HCEC 1CT (cell line): Measurements from ENCODE around the gene DIS3L.
"Not testable (repeated sequence)": the region's sequence is repeated elsewhere in the genome, so short reads cannot be mapped to it uniquely, and the experiment has no call there.

Experiments used
- DNase-seq: peaks from one replicate; pipeline ENCODE4 v3.0.0-alpha.2; 2017

DIS3L gene

DNA sequence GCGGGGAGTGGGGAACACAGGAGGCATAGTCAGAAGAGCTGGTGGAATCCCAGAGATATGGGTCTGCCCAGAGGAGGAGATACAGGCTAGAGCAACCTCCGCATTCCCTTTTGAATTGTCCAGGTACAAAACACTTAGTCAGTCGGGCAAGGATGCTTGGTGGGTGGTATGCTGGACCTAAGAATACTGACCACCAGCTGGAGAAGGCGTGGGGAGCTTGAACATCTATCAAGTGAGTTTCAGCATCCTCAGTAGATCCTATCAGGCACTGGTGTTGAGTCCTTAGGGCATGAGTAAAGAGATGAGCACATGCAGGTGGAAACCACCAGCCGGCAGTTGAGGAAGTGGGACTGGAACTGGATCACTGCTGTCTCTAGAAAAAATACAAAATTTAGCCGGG is 14.7 kb upstream of the DIS3L start:
- no peak for DNase-seq

DNA sequence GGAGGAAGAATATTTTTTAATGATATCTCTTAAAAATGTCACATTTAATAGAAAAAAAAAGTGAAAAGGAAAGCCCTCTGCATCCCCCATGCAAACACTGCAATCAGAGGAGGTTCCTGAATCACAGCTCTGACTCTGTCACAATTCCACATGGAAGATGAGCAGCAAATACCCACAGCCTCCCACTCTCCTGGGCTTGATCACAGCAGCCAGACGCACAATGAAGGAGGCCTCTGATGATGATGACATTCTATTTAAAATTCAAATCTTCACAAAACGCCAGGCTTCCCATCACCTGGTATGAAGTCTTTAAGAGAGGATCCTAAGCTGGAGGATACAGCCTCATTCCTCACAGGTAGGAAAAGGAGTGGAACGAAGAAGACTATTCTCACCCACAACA is 9.1 kb upstream of the DIS3L start:
- DNase-seq: no peak

DNA sequence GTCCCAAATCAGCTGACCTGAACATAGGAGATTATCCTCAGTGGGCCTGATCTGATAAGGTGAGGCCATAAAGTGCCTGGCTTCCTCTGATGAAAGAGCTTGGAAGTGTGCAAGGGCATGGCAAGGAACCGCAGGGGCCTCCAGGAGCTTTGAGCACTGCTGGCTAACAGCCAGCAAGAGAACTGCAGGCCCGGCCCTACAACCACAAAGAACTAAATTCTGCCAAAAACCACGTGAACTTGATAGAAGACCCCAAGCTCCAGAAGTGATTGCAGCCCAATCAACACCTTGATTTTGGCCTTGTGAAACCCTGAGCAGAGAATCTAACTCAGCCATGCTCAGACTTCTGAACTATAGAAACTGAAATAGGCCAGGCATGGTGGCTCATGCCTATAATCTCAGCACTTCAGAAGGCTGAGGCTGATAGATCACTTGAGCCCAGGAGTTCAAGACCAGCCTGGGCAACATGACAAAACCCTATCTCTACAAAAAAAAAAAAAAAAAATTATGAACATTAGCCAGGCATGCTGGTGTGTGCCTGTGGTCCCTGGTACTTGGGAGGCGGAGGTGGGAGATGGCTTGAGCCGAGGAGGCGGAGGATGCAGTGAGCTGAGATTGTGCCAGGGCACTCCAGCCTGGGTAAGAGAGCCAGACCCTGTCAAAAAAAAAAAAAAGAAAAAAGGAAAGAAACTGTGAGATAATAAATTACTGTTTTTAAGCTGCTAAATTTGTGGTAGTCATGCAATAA is 7.7 kb upstream of the DIS3L start:
- no peak for DNase-seq

DNA sequence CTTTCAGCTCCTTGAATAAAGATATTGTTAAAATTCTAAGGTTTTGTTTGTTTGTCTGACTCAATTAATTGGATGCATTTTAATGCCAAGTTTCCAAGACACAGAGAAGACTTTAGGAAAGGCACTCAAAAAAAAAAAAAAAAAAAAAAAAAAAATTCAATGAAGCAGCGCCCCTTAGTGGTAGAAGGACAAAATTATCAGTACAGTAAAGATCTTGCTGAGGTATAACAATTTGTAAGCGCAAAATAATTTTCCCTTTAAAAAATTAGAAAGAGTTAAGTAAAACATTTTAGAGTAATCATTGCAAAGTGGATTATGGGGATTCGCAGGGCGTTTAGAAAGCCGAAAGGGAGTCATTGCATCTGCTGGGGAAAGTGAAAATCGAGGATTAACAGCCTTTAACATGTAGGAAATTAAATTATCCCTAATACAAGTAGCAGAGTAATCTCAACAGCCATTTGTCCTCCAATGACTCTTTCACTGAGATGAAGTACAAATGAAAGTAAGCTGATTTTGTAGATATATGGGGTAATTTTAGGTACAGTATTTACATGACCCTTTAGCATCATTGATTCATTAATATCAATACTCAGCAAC is 5.8 kb upstream of the DIS3L start:
- peak; percentile 11 for DNase-seq

DNA sequence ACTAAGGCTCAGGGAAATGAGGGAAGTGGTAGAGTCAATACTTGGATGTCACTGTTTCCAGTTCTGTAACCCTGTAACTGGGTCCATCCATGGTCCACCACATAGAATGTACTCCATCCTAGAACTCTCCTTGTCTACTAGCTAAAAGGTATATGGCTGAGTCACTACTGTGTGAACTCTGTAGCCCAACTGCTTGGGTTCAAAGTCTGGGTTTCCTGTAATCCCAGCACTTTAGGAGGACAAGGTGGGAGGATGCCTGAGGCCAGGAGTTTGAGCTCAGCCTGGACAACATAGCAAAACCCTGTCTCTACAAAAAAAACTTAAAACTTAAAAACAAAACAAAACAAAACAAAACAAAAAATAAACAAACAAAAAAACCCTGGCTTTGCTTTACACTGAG is 5.3 kb upstream of the DIS3L start:
- no peak for DNase-seq

DNA sequence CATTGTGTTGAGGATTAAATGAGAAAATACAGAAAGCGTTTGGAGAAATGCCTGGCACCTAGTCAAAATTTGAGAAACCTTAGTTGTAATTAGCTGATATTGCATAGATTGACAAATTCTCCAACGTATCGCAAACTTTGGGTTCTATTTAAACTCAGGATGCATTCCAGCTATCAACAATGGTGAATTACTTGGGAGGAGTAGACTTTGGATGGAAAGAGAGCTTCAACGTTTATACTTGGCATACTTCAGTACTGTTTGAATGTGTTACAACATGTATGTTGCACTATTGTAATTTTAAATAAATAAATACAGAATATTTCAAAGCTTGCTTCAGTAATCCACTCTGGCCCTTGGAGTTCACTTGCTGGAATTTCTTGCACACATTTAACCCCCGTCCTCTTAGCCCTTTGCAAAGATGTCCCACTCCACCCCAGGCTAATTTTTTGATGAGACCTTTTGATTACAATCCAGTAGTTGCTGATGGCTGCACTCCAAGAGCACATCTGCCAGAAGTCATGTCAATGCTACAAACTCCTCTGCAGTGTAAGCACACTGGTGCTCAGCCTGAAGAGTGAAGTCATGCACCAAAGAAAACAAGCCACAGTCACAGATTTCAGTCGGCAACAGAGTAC is 4.7 kb upstream of the DIS3L start:
- DNase-seq: peak; percentile 6

DNA sequence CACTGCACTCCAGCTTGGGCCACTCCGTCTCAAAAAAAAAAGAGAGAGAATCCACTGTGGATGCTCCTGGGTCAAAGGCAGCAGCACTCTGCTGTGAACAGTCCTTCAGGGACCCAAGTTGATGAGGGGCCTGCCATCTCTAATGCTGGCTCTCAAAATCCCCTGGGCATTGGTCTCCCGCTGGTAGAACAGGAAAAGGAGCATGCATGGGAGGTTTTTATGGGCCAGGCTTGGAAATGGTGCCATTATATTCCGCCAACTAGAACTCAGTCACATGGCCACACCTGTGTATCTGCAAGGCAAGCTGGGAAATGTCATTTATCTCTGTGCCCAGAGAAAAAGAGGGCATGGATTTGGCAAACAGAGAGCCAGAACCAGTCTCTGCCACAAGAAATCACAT is 3.4 kb upstream of the DIS3L start:
- DNase-seq: no peak

DNA sequence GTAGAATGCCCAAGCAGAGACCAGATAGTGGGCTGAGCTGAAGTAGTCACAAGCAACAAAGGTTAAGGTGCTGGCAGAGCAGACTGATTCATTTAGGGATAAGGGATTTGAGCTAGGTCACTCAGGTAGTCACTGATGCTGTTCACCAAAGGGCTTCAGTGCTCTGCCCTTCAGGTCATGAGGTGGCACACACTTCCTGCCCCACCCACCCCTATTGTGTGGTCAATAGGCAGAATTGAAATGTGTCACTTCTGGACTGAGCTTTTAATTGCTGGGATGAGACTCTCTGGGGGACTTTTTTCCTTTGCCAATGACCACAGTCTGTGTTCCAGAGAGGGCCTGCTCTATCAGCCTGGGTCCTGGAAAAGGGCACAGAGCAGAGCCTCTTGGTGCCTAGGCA is 2.9 kb upstream of the DIS3L start:
- DNase-seq: no peak

DNA sequence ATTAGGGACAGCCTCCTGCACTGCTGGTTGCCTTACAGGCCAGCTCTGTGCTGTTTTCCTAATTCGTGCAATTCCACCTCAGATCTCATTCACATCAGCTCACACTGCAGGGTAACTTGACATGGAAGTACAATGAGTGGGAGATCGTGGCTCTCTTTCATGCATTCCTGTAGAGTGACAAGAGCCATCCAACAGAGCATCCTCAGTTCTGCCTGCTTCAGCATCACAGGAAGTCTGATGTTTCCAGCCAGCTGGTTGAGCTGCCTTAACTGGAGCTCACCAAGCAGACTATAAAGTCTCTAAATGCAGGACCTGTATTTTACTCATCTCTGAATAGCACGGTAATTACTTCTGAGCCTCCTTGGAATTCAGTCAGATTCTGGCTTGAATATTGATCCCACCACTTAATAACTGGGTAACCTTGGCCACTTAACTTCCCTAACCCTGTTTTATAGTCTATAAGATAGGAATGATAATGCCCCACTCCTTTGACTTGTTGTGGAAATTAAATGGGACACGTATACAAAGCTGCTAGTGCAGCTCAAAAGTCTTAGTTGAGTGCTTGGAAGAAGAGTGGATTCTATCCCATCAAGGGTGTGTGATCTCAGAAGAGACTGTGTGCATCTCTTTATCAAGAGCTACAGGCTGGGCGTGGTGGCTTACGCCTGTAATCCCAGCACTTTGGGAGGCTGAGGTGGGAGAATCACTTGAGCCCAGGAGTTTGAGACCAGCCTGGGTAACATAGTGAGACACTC is 1.4 kb upstream of the DIS3L start:
- DNase-seq: peak; percentile 3

DNA sequence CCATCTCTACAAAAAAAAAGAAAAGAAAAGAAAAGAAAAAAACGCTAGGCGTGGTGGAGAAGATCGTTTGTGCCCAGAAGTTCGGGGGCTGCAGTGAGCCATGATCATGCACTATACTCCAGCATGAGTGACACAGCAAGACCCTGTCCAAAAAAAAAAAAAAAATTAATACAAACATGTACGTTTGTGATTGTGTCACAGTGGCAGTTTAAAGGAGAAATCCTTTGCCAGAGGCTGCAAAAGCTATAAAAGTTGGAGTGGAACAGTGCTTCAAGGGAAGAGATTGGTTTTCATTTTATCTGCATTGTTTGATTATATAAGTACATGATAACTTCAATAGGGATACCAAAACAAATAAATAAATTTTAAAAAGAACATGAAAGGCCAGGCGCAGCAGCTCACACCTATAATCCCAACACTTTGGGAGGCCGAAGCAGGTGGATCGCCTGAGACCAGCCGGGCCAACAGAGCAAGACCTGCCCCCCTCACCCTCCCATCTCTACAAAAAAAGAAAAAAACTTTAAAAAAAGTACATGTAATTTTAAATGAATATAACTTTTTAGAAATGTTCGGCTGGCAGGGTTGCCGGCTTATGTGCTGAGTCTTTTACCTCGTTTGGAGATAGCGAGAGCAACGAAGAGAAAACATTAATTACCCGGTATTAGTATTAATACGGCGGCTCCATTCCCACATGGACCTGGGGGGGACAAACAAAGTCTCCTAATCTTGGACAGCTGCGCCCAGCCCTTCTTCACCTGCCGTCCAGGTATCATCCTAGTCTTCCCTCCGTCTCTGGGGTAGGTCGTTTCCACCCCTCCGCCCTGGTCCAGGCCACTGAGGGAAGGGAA is 573 bp upstream of the DIS3L start:
- DNase-seq: no peak

DNA sequence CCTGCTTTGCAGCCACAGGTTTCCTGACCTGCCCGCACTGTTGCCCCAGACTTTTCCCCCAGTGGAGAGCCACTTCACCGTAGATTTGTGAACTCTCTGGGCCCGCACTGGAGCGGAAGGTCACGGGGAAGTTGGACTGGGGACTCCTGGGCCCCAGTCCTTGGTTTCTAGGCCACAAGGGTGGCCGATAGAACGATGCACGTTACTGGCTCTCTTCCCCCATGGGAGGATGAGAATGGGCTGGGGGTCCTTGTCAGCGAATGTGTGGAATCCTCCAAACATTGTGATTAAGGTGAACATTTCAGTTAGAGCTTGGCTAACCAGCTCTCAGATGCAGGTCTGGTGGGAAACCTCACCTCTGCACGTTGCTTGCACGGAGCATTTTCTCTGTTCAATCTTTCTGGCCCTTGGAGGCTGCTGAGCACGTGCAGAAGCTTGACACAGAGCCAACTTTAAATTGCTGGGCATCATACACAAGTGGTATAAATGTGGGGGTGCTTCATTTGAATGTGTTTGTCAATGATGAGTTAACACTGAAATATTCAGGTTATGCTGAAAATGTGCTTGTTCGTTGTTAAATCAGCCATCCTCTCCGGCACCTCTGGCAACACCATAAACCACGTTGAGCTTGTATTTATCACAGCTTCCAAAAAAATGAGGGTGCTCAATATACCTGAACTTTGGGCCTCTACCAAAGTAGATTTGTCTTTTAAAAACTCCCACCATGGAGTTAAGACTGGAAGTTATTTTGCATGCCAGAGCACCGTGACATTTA is 976 bp downstream of the DIS3L start:
- peak; percentile 81 for DNase-seq

DNA sequence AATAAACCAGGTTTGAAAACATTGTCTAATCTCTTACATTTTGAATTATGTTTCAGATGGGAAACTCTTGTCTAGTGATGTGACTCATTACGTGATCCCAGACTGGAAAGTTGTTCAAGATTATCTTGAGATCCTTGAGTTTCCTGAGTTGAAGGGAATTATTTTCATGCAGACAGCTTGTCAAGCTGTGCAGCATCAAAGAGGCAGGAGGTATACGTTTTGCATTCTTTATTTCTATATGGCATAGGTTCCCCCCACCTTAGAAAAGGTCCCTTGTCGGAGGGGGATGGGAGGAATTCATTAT is 1.5 kb downstream of the DIS3L start:
- peak; percentile 18 for DNase-seq

DNA sequence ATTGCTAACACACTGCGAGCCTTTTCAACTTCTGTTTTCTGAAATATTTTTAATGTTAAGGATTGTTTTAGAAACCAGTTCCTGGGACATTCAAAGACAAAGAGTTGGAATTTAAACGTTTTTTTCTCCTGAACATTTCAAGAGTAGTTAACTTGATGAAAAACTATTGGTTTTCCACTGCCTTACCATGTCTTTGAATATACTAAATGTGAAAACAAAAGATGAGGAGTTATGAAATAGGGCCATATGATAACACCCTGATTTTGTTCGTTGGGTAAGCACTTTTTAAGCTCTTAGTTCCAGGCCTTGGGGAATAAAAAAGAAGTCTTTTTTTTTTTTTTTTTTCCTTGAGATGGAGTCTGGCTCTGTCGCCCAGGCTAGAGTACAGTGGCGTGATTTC is 2.8 kb downstream of the DIS3L start:
- DNase-seq: no peak

DNA sequence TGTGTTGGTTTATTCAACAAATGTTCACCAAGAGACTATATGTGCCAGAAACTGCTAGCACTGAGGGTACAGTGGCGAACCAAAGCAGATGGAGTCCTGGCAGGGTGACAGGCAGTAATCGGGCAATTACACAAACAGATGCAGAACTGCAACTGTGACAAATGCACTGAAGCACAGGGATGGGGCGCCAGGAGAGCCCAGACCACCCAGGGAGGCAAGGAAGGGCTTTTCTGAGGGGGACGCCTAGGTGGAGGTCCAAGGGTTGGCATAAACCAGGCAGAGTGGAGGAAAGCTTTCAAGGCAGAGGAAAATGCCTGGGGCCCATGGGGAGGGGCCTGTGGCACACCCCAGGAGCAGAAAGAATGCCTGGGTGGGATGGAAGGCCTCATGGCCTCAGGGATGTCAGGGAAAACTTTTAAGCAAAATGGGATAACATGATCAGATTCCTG is 5.5 kb downstream of the DIS3L start:
- no peak for DNase-seq

DNA sequence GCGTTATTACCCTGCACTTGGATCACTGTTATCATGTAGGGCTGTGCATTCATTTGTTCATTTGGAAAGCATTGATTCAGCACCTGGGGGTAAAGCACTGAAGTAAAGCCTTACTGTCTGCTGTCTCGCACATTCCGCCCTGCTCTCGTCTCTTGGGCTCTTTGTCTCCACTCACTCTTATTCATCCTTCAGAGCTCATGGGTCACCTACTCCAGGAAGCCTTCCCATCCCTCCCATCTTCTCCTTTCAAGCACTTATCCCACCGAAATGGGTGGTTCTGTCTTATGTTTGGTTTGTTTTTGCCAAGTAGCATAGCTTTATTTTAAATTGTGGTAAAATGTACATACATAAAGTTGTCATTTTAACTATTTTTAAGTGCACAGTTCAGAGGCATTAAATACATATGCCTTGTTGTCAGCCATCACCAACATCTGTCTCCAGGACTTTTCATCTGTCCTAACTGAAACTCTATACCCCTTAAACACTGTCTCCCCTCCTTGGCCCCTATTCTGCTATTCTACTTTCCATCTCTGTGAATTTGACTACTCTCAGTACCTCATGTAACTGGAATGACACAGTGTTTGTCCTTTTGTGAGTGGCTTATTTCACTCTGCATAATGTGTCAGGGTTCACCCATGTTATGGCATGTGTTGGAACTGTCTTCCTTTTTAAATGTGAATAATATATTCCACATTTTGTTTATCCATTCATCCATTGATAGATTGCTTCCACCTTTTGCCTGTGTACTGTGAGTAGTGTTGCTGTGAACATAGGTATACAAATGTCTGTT is 9.3 kb downstream of the DIS3L start:
- no peak for DNase-seq

DNA sequence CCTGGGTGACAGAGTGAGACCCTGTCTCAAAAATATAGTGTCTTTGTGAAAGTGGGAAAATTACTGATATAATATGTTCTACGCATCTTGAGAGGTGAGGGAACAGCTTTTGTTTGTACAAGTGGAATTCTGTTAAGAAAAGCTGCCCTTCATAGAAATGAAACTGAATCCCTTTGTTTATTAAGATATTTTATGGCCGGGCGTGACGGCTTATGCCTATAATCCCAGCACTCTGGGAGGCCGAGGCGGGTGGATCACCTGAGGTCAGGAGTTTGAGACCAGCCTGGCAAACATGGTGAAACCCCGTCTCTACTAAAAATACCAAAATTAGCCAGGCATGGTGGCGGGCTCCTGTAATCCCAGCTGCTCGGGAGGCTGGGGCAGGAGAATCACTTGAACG is 11.1 kb downstream of the DIS3L start:
- not testable (repeated sequence) for DNase-seq

DNA sequence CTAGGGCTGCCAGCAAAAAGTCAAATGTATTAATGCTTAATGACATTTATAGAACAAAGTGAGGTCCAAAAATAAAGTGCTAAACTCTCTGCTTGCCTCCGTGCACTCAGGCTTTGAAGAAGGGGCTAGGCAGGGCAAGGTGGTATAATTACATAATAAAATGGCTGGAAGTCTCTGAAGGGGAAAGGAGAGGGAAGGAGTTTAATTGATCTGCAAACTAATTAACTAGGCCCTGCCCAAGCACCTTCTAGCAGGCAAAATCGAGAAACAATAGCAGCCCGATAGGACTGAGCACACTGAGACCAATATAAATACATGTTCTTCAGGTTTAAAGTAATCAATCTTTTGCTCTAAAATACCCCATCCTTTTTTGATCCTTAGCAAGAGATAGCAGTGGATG is 13.0 kb downstream of the DIS3L start:
- no peak for DNase-seq

DNA sequence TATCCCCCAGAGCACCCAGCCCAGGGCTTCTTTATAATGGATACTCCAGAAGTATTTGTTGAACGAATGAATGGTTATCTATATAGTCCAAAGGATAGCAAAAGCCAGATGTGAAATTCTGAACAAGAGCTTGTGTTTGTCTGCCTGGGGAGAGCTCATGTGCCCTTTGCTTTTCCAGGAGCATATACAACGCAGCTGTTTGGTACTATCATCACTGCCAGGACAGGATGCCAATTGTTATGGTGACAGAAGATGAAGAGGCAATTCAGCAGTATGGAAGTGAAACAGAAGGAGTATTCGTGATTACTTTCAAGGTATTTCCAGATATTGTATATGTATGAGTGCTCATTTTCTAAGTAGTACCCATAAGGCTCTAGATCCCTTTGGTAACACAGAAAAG is 15.2 kb downstream of the DIS3L start:
- no peak for DNase-seq

DNA sequence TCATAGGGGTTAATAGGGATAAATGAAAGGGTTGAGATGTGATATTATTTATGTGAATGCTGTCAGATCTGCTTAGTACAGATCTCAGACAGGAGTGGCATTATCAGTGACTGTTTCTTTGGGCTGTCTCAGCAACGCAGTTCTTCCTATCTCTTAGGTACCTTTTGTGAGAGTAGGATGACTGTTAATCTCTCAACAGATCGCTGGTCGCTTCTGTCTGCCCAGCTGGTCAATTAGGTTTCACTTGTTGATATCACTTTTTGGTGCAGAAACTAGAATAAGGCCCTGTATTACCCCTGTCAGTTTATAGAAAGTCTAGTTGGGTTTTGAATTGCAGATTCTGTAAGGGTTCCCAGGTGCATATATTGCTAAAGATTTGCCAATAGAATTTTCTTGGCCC is 16.5 kb downstream of the DIS3L start:
- DNase-seq: no peak

DNA sequence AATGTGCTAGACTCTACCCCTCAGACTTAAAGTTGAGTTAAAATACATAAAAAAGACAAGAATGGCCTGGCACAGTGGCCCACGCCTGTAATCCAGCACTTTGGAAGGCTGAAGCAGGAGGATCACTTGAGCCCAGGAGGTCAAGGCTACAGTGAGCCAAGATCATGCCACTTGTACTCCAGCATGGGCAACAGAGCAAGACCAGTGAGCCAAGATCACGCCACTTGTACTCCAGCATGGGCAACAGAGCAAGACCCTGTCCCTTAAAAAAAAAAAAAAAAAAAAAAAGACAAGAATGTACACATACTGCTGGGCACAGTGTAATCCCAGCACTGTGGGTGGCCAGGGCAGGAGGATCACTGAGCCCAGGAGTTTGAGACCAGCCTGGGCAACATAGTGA is 17.4 kb downstream of the DIS3L start:
- DNase-seq: no peak

DNA sequence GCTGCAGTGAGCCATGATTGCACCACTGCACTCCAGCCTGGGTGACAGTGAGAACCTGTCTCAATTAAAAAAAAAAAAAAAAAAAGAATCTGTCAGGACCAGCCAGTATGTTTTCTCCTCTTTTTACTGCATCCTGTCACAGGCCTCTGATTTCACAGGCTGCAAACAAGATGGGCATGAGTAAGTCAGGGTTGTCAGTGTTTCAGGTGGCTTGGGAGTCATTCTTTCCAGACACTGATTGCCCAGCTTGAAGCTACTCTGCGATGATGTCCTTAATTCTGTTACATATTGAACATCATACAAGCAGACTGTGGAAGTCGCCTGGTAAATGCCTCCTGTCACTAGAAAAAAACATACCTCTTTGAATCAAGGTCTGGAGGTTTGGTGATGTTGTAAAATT is 18.8 kb downstream of the DIS3L start:
- no peak for DNase-seq
